Breast epithelium (tissue), 4 donors: ENCODE data around the gene ITPRIPL2. TPM values are rescaled to one million over a fixed set of nuclear protein-coding genes. Genes with fewer than 3 reads are reported as not detected.

ENCODE experiments used
- DNase-seq, 2 donors: peaks; one replicate each; pipeline ENCODE4 v3.0.0-alpha.2; 2019; ENCODE audit warnings: low spot score in 2 of 2
- H3K27ac ChIP-seq, 2 donors: fragments of 200-600 bp; sonication (generic) in 1 of 2; one replicate each; pipeline ENCODE4 v1.5.1; 2016 to 2019; ENCODE audit warnings: mild to moderate bottlenecking in 1 of 2
- H3K27me3 ChIP-seq, 2 donors: fragments of 200-600 bp; sonication (generic) in 1 of 2; one replicate each; pipeline versions ENCODE4 v1.5.1 to v1.6.0; 2017 to 2019; ENCODE audit warnings: control low read depth in 1 of 2, mild to moderate bottlenecking in 1 of 2
- H3K36me3 ChIP-seq: fragments of 200-600 bp; one replicate; pipeline ENCODE4 v1.5.1; 2019
- H3K4me1 ChIP-seq, 2 donors: fragments of 200-600 bp; sonication (generic); one replicate each; pipeline ENCODE4 v1.5.1; 2016 to 2019; ENCODE audit warnings: control low read depth in 1 of 2
- H3K4me3 ChIP-seq, 3 donors: fragments of 200-600 bp; sonication (generic); 1 replicate in 2 of 3; 2 replicates in 1 of 3; pipeline ENCODE4 v1.5.1; 2016 to 2019; ENCODE audit warnings: mild to moderate bottlenecking in 3 of 3, moderate library complexity in 2 of 3
- H3K9me3 ChIP-seq, 2 donors: fragments of 200-600 bp; sonication (generic) in 1 of 2; one replicate each; pipeline ENCODE4 v1.5.1; 2016 to 2019; ENCODE audit warnings: control low read depth in 1 of 2
- CTCF ChIP-seq, 3 donors: fragments of 450-650 bp; IDR thresholded peaks; one replicate each; pipeline ENCODE4 v1.5.1; 2016 to 2017; ENCODE audit warnings: antibody characterized with exemption in 3 of 3, mild to moderate bottlenecking in 3 of 3, moderate library complexity in 3 of 3
- POLR2A ChIP-seq: fragments of 450-650 bp; IDR thresholded peaks from one replicate; pipeline ENCODE4 v1.6.1; 2016; ENCODE audit warnings: antibody characterized with exemption, mild to moderate bottlenecking, moderate library complexity
- POLR2AphosphoS5 ChIP-seq, 3 donors: sonication (generic); formaldehyde crosslinking; IDR thresholded peaks; one replicate each; pipeline ENCODE4 v1.6.1; 2017; ENCODE audit warnings: antibody characterized with exemption in 3 of 3
- intact Hi-C: fragments of 100-400 bp; cut with DNase I; formaldehyde crosslinking; loops from one replicate; pipeline ENCODE4 v1.15.1; 2023; ENCODE audit warnings: low total_unique reads
- total RNA-seq, 3 donors: library from RNA; depleted of rRNA; stranded (reverse); fragments of >200 nt; gene quantifications; one replicate each; pipeline ENCODE4 v1.1.0, GENCODE V29; 2016

The ITPRIPL2 gene
- total RNA-seq, 3 donors from 2014 or later = 36.1 to 66.6 (median 40.3) TPM

GRCh38 chr16:19083670-19084069 is 30.1 kb upstream of the ITPRIPL2 start:
- Histone ChIP-seq H3K36me3 (no peaks in the 10 kb centered on the region), H3K4me1 (no peaks in the 10 kb centered on the region), H3K27me3 (no peaks in the 10 kb centered on the region), H3K27ac (no peak overlapping the region), H3K4me3 (no peak overlapping the region), H3K9me3 (no peaks in the 10 kb centered on the region)
- TF ChIP-seq POLR2A (no peak), CTCF (IDR thresholded peaks at IDR 0.05) (no peak), POLR2AphosphoS5 (IDR thresholded peaks at IDR 0.05) (no peak)
- DNase-seq = no peak
- intact Hi-C loops = loop anchor here (10.0 kb wide), 2 partner anchors 291 to 421 kb away; no protein-coding TSS in a partner anchor

GRCh38 chr16:19084139-19084538 is 29.6 kb upstream of the ITPRIPL2 start:
- no peak overlapping the region for H3K27ac ChIP-seq
- DNase-seq = no peak

GRCh38 chr16:19084879-19085278 is 28.9 kb upstream of the ITPRIPL2 start:
- TF ChIP-seq POLR2A = no peak
- TF ChIP-seq CTCF (IDR thresholded peaks at IDR 0.05) = no peak
- no peak for TF ChIP-seq POLR2AphosphoS5 (IDR thresholded peaks at IDR 0.05)
- Histone ChIP-seq H3K27ac (no peak overlapping the region), H3K4me3 (no peak overlapping the region), H3K36me3 (no peaks in the 10 kb centered on the region), H3K27me3 (no peaks in the 10 kb centered on the region), H3K4me1 (no peaks in the 10 kb centered on the region), H3K9me3 (no peaks in the 10 kb centered on the region)
- no peak for DNase-seq
- intact Hi-C loops = loop anchor here (10.0 kb wide), 2 partner anchors 290 to 420 kb away; no protein-coding TSS in a partner anchor

More at GRCh38 chr16:19084139-19084538, 29.6 kb upstream of the ITPRIPL2 start:
- no peak overlapping the region for H3K4me3 ChIP-seq
- no peaks in the 10 kb centered on the region for H3K36me3 ChIP-seq
- no peaks in the 10 kb centered on the region for H3K27me3 ChIP-seq
- TF ChIP-seq POLR2A = no peak
- no peak for TF ChIP-seq CTCF (IDR thresholded peaks at IDR 0.05)
- intact Hi-C loops = loop anchor here (10.0 kb wide), 2 partner anchors 291 to 421 kb away; no protein-coding TSS in a partner anchor
- no peaks in the 10 kb centered on the region for H3K4me1 ChIP-seq
- H3K9me3 ChIP-seq = no peaks in the 10 kb centered on the region

- Histone ChIP-seq H3K4me3 (peak overlapping the region in 1 of 3 donors; percentile 69), H3K27ac (no peak overlapping the region), H3K27me3 (no peaks in the 10 kb centered on the region), H3K36me3 (no peaks in the 10 kb centered on the region), H3K9me3 (no peaks in the 10 kb centered on the region), H3K4me1 (no peaks in the 10 kb centered on the region)
- DNase-seq = no peak
- intact Hi-C loops = loop anchor here (10.0 kb wide), 2 partner anchors 289 to 419 kb away; no protein-coding TSS in a partner anchor
- TF ChIP-seq CTCF (IDR thresholded peaks at IDR 0.05) (no peak), POLR2A (no peak), POLR2AphosphoS5 (IDR thresholded peaks at IDR 0.05) (no peak)
Observed at GRCh38 chr16:19085679-19086200, 28.0 kb upstream of the ITPRIPL2 start.

- Histone ChIP-seq H3K4me1 (no peaks in the 10 kb centered on the region), H3K27ac (peak overlapping the region in 1 of 2 donors; percentile 25), H3K4me3 (peak overlapping the region; percentile 42 to 69 (median 49)), H3K36me3 (no peaks in the 10 kb centered on the region), H3K9me3 (no peaks in the 10 kb centered on the region), H3K27me3 (no peaks in the 10 kb centered on the region)
- TF ChIP-seq POLR2AphosphoS5 (IDR thresholded peaks at IDR 0.05) (peak; percentile 53 to 73 (median 57)), POLR2A (no peak), CTCF (IDR thresholded peaks at IDR 0.05) (peak; percentile 96 to 97 (median 97))
- intact Hi-C loops = loop anchor here (10.0 kb wide), 2 partner anchors 288 to 418 kb away; no protein-coding TSS in a partner anchor
- DNase-seq = peak; percentile 63 to 80
Observed at GRCh38 chr16:19086322-19087199, 27.2 kb upstream of the ITPRIPL2 start.
